WTC11 (cell line): ENCODE measurements around the gene CDKN1C. TPM values are rescaled to one million over a fixed set of nuclear protein-coding genes. Genes with fewer than 3 reads are reported as not detected.

Experiments
- ATAC-seq: fragments of 200-7000 bp; cut with Tn5 transposase; 2 replicates; pipeline ENCODE4 v1.10.0; 2021; ENCODE audit warnings: mild to moderate bottlenecking, moderate library complexity
- CTCF ChIA-PET: fragments of 300-600 bp; sonication (Branson Sonifier 250); formaldehyde crosslinking; loops from one replicate; lab custom pipeline; 2021; ENCODE audit warnings: antibody characterized with exemption; lab: Charles Lee
- POLR2A ChIA-PET: fragments of 350-600 bp; sonication (Branson Sonifier 250); formaldehyde crosslinking; loops from one replicate; lab custom pipeline; 2021; ENCODE audit warnings: antibody characterized with exemption; lab: Charles Lee
- DNase-seq: peaks from one replicate; pipeline ENCODE4 v3.0.0; 2021; ENCODE audit warnings: low spot score
- H3K27ac Mint-ChIP-seq: 2 replicates; pipeline ENCODE4 v1.8.0; 2021; ENCODE audit warnings: mixed read lengths
- H3K27me3 Mint-ChIP-seq: 2 replicates; pipeline ENCODE4 v1.8.0; 2021; ENCODE audit warnings: low read depth, mild to moderate bottlenecking, moderate library complexity, mixed read lengths
- H3K36me3 Mint-ChIP-seq: 2 replicates; pipeline ENCODE4 v1.8.0; 2021; ENCODE audit warnings: mixed read lengths
- H3K4me1 Mint-ChIP-seq: 2 replicates; pipeline ENCODE4 v1.8.0; 2022; ENCODE audit warnings: mixed read lengths
- H3K4me3 Mint-ChIP-seq: 2 replicates; pipeline ENCODE4 v1.8.0; 2021; ENCODE audit warnings: mild to moderate bottlenecking, moderate library complexity, mixed read lengths
- H3K9me3 Mint-ChIP-seq: 2 replicates; pipeline ENCODE4 v1.8.0; 2021; ENCODE audit warnings: mixed read lengths
- ATF3 ChIP-seq: sonication (generic); formaldehyde crosslinking; conservative IDR thresholded peaks from 2 replicates; pipeline ENCODE4 v1.8.1; 2022; ENCODE audit warnings: mild to moderate bottlenecking, missing genetic modification reagents
- CDX4 ChIP-seq: fragments of 250-450 bp; sonication (Bioruptor Pico); IDR thresholded peaks from 2 replicates; pipeline ENCODE4 v1.9.0; 2021; ENCODE audit warnings: moderate library complexity, mild to moderate bottlenecking, inconsistent platforms, borderline replicate concordance
- ETV6 ChIP-seq: sonication (generic); formaldehyde crosslinking; IDR thresholded peaks from 2 replicates; pipeline ENCODE4 v1.8.1; 2022; ENCODE audit warnings: mild to moderate bottlenecking, missing genetic modification reagents
- FOXP4 ChIP-seq: sonication (generic); formaldehyde crosslinking; IDR thresholded peaks from 2 replicates; pipeline ENCODE4 v1.8.0; 2022; ENCODE audit warnings: mild to moderate bottlenecking, missing genetic modification reagents
- IRF1 ChIP-seq: sonication (generic); formaldehyde crosslinking; IDR thresholded peaks from 2 replicates; pipeline ENCODE4 v1.8.0; 2023; ENCODE audit warnings: missing genetic modification reagents
- KAT7 ChIP-seq: sonication (generic); formaldehyde crosslinking; IDR thresholded peaks from 2 replicates; pipeline ENCODE4 v1.8.1; 2023; ENCODE audit warnings: missing genetic modification reagents, mild to moderate bottlenecking, borderline replicate concordance
- NR2C2 ChIP-seq: sonication (generic); formaldehyde crosslinking; IDR thresholded peaks from 2 replicates; pipeline ENCODE4 v1.8.0; 2022; ENCODE audit warnings: mild to moderate bottlenecking, missing genetic modification reagents
- OVOL2 ChIP-seq: fragments of 250-450 bp; sonication (Bioruptor Pico); IDR thresholded peaks from 2 replicates; pipeline ENCODE4 v1.9.0; 2021; ENCODE audit warnings: mild to moderate bottlenecking, borderline replicate concordance
- PRDM15 ChIP-seq: sonication (generic); formaldehyde crosslinking; IDR thresholded peaks from 2 replicates; pipeline ENCODE4 v1.8.0; 2022; ENCODE audit warnings: missing genetic modification reagents
- RORB ChIP-seq: fragments of 250-450 bp; sonication (Bioruptor Pico); IDR thresholded peaks from 2 replicates; pipeline ENCODE4 v1.9.0; 2021; ENCODE audit warnings: mild to moderate bottlenecking
- ZMAT4 ChIP-seq: fragments of 250-450 bp; sonication (Bioruptor Pico); IDR thresholded peaks from 2 replicates; pipeline ENCODE4 v1.9.0; 2021; ENCODE audit warnings: mild to moderate bottlenecking
- ZNF396 ChIP-seq: fragments of 250-450 bp; sonication (Bioruptor Pico); IDR thresholded peaks from 2 replicates; pipeline ENCODE4 v1.8.0; 2021; ENCODE audit warnings: mild to moderate bottlenecking, moderate library complexity, borderline replicate concordance
- ZNF512 ChIP-seq: sonication (generic); formaldehyde crosslinking; IDR thresholded peaks from 2 replicates; pipeline ENCODE4 v1.8.1; 2022; ENCODE audit warnings: missing genetic modification reagents, borderline replicate concordance
- ZNF532 ChIP-seq: fragments of 250-450 bp; sonication (Bioruptor Pico); IDR thresholded peaks from 2 replicates; pipeline ENCODE4 v1.9.0; 2021; ENCODE audit warnings: mild to moderate bottlenecking, borderline replicate concordance
- ZSCAN18 ChIP-seq: fragments of 250-450 bp; sonication (Bioruptor Pico); IDR thresholded peaks from 2 replicates; pipeline ENCODE4 v2.1.2; 2022; ENCODE audit warnings: mild to moderate bottlenecking, moderate library complexity
- total RNA-seq: library from RNA; stranded (reverse); gene quantifications from 3 replicates; pipeline ENCODE4 v1.2.3, GENCODE V29; 2021

CDKN1C gene
- total RNA-seq, 1 experiment from 2014 or later = 25.0 TPM

GRCh38 chr11:2867722-2868505 lies 17.7 kb downstream of the CDKN1C start (continued):
- no peak for TF ChIP-seq FOXP4
- no peak for TF ChIP-seq IRF1
- TF ChIP-seq ZSCAN18 (CRISPR knock-in tag) = no peak
- TF ChIP-seq OVOL2 (CRISPR knock-in tag) = no peak
- TF ChIP-seq ETV6 (CRISPR knock-in tag) = no peak
- TF ChIP-seq, all 79 proteins: peak for 0

GRCh38 chr11:2867142-2867541 lies 18.4 kb downstream of the CDKN1C start:
- DNase-seq (no peak), ATAC-seq (no peak)
- TF ChIP-seq ZMAT4 (CRISPR knock-in tag) (no peak), ZNF396 (CRISPR knock-in tag) (no peak), PRDM15 (no peak), ZNF532 (CRISPR knock-in tag) (no peak), NR2C2 (CRISPR knock-in tag) (no peak), ATF3 (CRISPR knock-in tag) (no peak), CDX4 (CRISPR knock-in tag) (no peak), ZNF512 (no peak), RORB (CRISPR knock-in tag) (no peak), FOXP4 (no peak), KAT7 (CRISPR knock-in tag) (no peak)
- Mint-ChIP-seq H3K4me3 (no peak overlapping the region), H3K27me3 (peaks cover 86% of the 10 kb centered on the region), H3K36me3 (0 out of 2 replicates have a peak, but pooled peaks cover 2% of the 10 kb centered on the region), H3K9me3 (peaks cover 3% of the 10 kb centered on the region), H3K4me1 (peaks cover 49% of the 10 kb centered on the region), H3K27ac (no peak overlapping the region)
- POLR2A ChIA-PET = no interaction called here
- CTCF ChIA-PET = interaction anchor here (1.0 kb wide), 1 partner anchor 25 kb away, joined by 4 read pairs; no protein-coding TSS in a partner anchor
